ENCODE measurements around the gene FLRT2. TPM values are rescaled to one million over a fixed set of nuclear protein-coding genes. Genes with fewer than 3 reads are reported as not detected.

FLRT2 gene
- total and polyA plus RNA-seq, 10 of the 15 experiments (the other 5 are each of a cell fraction or from before 2014, with no cell fraction given): 0.03 to 0.13 TPM; not detected in 8

GRCh38 chr14:85607651-85608081 is 77.7 kb downstream of the FLRT2 start:
- no peaks in the 10 kb centered on the region for H3K27me3 ChIP-seq (replicated peaks in 1 of 2; ENCODE audit: control insufficient read depth in 2 of 2, insufficient read depth in 2 of 2, low read length in 1 of 2)
- ChIA-PET SMC1A (ENCODE audit: uncharacterized antibody, unreplicated experiment) (interaction anchor here (1.5 kb wide), 1 partner anchor 8 kb away, joined by 3 read pairs; no protein-coding TSS in a partner anchor), RAD21 (ENCODE audit: unreplicated experiment) (no interaction called here), POLR2A (no interaction called here), CTCF (no interaction called here)
- H3K4me1 ChIP-seq (ENCODE audit: control insufficient read depth, insufficient read depth, low read length): no peaks in the 10 kb centered on the region
- ATAC-seq (no peak), DNase-seq (ENCODE audit: low read depth, low spot score) (no peak), FAIRE-seq (no peak)
- no peaks in the 10 kb centered on the region for H3K79me2 ChIP-seq (ENCODE audit: control insufficient read depth, insufficient read depth, low read length)
- H3K36me3 ChIP-seq (ENCODE audit: control insufficient read depth in 2 of 2, insufficient read depth in 2 of 2, low read length in 1 of 2): no peaks in the 10 kb centered on the region
- H4K20me1 ChIP-seq (ENCODE audit: control insufficient read depth, insufficient read depth): no peaks in the 10 kb centered on the region
- H3K4me3 ChIP-seq: no peak overlapping the region
- no peak overlapping the region for H3K27ac ChIP-seq (ENCODE audit: control insufficient read depth, insufficient read depth)
- H3K9ac ChIP-seq (ENCODE audit: control insufficient read depth, insufficient read depth, low read length): no peak overlapping the region
- BruUV-seq (replicated peaks): no TSS peak
- intact Hi-C loops (cut with micrococcal nuclease; ENCODE audit: unreplicated experiment) (no loop called here), in situ Hi-C loops (cut with MboI) (no loop called here)
- TF ChIP-seq ATF2 (IDR thresholded peaks at IDR 0.05; ENCODE audit: low read length) (no peak), CBX5 (IDR thresholded peaks at IDR 0.05; ENCODE audit: low read depth) (no peak), ZNF622 (IDR thresholded peaks at IDR 0.05) (no peak), JUNB (IDR thresholded peaks at IDR 0.05) (no peak), TAF1 (IDR thresholded peaks at IDR 0.05; ENCODE audit: borderline replicate concordance, low read depth, low read length) (no peak), IKZF1 (conservative IDR thresholded peaks at IDR 0.05) (no peak), NR2C1 (IDR thresholded peaks at IDR 0.05) (no peak), CEBPZ (IDR thresholded peaks at IDR 0.05; ENCODE audit: low read depth, low read length) (no peak), CBX3 (IDR thresholded peaks at IDR 0.05; ENCODE audit: borderline replicate concordance, low read depth) (no peak), SREBF1 (IDR thresholded peaks at IDR 0.05; ENCODE audit: low read length) (no peak), RUNX3 (IDR thresholded peaks at IDR 0.05; ENCODE audit: low read length) (no peak), E2F8 (IDR thresholded peaks at IDR 0.05; ENCODE audit: low read depth, partially characterized antibody) (no peak), MEF2B (IDR thresholded peaks at IDR 0.05; ENCODE audit: partially characterized antibody, poor library complexity, severe bottlenecking) (no peak), GATAD2B (conservative IDR thresholded peaks at IDR 0.05; ENCODE audit: low read depth) (no peak), FOXK2 (IDR thresholded peaks at IDR 0.05) (no peak), PKNOX1 (IDR thresholded peaks at IDR 0.05) (no peak)
- H2AFZ ChIP-seq (ENCODE audit: control insufficient read depth, low read depth, low read length): no peak overlapping the region
- H3K9me3 ChIP-seq (replicated peaks; ENCODE audit: control insufficient read depth, insufficient read depth, low read length): no peaks in the 10 kb centered on the region
- WGBS (ENCODE audit: insufficient coverage, insufficient replicate concordance, low lambda C conversion rate, missing lambda C conversion rate): 58% methylated on average over 3 of the region's 3 CpGs
- no peak overlapping the region for H3K4me2 ChIP-seq (ENCODE audit: control insufficient read depth, insufficient read depth)

Measured in GM12878 (cell line).